ENCODE measurements around the gene COL6A3.
"Not testable (repeated sequence)": the region's sequence is repeated elsewhere in the genome, so short reads cannot be mapped to it uniquely, and the experiment has no call there.

COL6A3 gene

DNA sequence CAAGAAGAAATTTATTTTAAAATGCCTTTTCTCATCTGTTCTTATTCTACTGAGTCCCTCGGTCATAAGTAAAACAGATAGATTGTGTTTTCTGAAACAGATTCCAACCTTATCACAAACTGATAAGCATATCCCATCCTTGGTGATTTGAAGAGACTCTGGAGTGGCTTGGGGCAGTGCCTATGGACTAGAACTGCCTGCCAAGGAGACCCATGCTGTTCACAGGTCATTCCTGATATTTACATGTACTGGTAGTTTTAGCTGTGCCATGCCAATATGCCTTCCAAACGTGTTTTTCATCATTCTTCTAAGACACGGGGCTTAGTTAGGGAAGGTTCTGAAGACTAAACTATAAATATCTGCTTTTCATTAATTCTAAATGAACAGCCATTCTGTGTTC, 11.4 kb upstream of the COL6A3 start:
- no peak overlapping the region for H3K4me3 ChIP-seq (ENCODE audit: low read depth, low read length)
- no peak overlapping the region for H3K9ac ChIP-seq (ENCODE audit: low read depth, low read length)
- H3K4me1 ChIP-seq (ENCODE audit: control insufficient read depth, insufficient read depth, low read length) = peaks cover 3% of the 10 kb centered on the region
- no peaks in the 10 kb centered on the region for H3K36me3 ChIP-seq (ENCODE audit: control insufficient read depth, insufficient read depth, low read length)
- peaks cover 13% of the 10 kb centered on the region for H3K27me3 ChIP-seq (ENCODE audit: control insufficient read depth, insufficient read depth, low read length)
- H3K9me3 ChIP-seq (ENCODE audit: control insufficient read depth, insufficient read depth, low read length) = no peaks in the 10 kb centered on the region

DNA sequence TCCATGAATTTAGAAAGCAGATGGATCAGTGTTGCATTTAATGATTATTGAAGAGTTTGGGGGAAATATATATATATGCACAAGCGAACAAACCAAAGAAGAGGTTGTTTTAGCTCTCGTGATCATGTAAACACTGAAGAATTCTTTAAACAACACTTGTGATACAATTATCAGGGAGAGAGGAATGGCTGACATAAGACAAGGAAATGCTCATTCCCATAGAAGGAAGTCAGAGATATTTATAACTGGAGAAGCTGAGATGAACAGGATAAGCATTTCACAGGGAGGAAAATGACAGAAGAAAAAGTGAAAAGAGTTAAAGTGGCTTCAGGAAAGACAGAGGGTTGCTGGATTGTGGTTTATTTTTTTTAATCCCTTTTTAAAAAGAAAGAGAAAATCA, 10.6 kb upstream of the COL6A3 start:
- H3K9ac ChIP-seq (ENCODE audit: low read depth, low read length) = no peak overlapping the region
- no peaks in the 10 kb centered on the region for H3K36me3 ChIP-seq (ENCODE audit: control insufficient read depth, insufficient read depth, low read length)
- H3K9me3 ChIP-seq (ENCODE audit: control insufficient read depth, insufficient read depth, low read length) = no peaks in the 10 kb centered on the region
- no peak overlapping the region for H3K4me3 ChIP-seq (ENCODE audit: low read depth, low read length)
- peaks cover 13% of the 10 kb centered on the region for H3K27me3 ChIP-seq (ENCODE audit: control insufficient read depth, insufficient read depth, low read length)
- H3K4me1 ChIP-seq (ENCODE audit: control insufficient read depth, insufficient read depth, low read length) = peaks cover 3% of the 10 kb centered on the region

DNA sequence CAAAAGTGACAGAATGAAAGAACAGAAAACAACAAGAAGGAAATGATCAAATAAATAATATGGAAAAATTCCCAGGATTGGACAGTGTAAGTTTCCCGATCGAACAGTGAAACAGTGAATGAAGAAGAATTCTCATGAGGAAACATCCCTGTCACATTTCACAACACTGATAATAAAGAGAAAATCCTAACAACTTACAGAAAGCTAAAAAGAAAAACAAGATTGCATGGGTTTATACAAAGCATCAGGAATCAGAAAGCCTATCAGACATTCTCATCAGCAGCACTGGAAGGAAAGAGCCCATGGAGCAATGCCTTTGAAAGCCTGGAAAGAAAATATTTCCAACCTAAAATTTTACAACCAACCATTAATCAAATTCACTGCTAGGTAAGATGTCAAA, 9.9 kb upstream of the COL6A3 start:
- H3K4me3 ChIP-seq (ENCODE audit: low read depth, low read length) = no peak overlapping the region
- no peaks in the 10 kb centered on the region for H3K36me3 ChIP-seq (ENCODE audit: control insufficient read depth, insufficient read depth, low read length)
- peaks cover 13% of the 10 kb centered on the region for H3K27me3 ChIP-seq (ENCODE audit: control insufficient read depth, insufficient read depth, low read length)
- no peaks in the 10 kb centered on the region for H3K9me3 ChIP-seq (ENCODE audit: control insufficient read depth, insufficient read depth, low read length)
- no peak overlapping the region for H3K9ac ChIP-seq (ENCODE audit: low read depth, low read length)
- peaks cover 3% of the 10 kb centered on the region for H3K4me1 ChIP-seq (ENCODE audit: control insufficient read depth, insufficient read depth, low read length)

DNA sequence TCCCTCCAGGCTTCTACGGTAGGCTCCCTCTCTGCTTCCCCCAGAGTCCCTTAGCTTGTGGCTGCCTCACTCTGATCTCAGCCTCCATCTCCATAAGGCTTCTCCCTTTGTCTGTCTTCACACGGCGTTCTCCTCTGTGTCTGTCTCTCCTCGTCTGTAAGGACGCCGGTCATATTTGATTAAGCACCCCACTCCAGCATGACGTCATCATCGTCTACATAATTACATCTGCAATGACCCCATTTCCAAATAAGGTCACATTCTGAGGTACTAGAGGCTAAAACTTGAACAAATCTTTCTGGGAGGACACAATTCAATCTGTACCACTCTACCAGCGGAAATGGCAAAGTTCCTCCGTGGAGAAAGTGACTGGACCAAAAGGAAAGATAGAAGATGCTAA, 8.3 kb upstream of the COL6A3 start:
- no peak overlapping the region for H3K9ac ChIP-seq (ENCODE audit: low read depth, low read length)
- H3K36me3 ChIP-seq (ENCODE audit: control insufficient read depth, insufficient read depth, low read length) = no peaks in the 10 kb centered on the region
- H3K4me1 ChIP-seq (ENCODE audit: control insufficient read depth, insufficient read depth, low read length) = peaks cover 3% of the 10 kb centered on the region
- H3K27me3 ChIP-seq (ENCODE audit: control insufficient read depth, insufficient read depth, low read length) = peaks cover 9% of the 10 kb centered on the region
- no peak overlapping the region for H3K4me3 ChIP-seq (ENCODE audit: low read depth, low read length)
- H3K9me3 ChIP-seq (ENCODE audit: control insufficient read depth, insufficient read depth, low read length) = no peaks in the 10 kb centered on the region

DNA sequence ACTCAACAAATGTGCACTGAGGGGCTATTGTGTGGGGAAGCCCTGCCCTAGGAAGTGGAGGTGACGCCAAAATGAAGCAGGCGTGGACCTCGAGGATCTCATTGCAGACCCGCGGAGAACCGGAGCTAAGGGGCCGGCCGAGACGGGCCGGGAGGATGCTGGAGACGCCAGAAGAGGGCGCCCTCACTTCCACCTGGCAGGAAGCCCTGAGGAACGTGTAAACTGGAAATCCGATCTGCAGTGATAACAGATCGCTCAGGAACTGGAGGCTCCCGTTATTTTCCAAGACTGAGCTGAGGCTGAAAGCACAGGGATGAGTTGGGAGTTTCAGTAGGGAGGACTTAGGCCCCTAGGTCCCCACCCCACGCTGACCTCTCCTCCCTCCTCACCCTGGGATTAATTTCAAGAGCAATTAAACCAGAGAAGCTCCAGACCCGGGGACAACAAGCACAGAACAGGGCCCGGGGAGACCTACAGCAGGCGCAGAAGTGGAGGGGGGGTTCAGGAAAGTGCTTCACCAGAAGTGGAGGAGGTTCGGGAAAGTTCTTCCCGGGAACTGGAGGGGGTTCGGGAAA, 7.7 kb upstream of the COL6A3 start:
- Histone ChIP-seq H3K36me3 (ENCODE audit: control insufficient read depth, insufficient read depth, low read length) (no peaks in the 10 kb centered on the region), H3K9ac (ENCODE audit: low read depth, low read length) (no peak overlapping the region), H3K9me3 (ENCODE audit: control insufficient read depth, insufficient read depth, low read length) (no peaks in the 10 kb centered on the region), H3K4me1 (ENCODE audit: control insufficient read depth, insufficient read depth, low read length) (peaks cover 3% of the 10 kb centered on the region), H3K27me3 (ENCODE audit: control insufficient read depth, insufficient read depth, low read length) (peaks cover 9% of the 10 kb centered on the region), H3K4me3 (ENCODE audit: low read depth, low read length) (no peak overlapping the region)

DNA sequence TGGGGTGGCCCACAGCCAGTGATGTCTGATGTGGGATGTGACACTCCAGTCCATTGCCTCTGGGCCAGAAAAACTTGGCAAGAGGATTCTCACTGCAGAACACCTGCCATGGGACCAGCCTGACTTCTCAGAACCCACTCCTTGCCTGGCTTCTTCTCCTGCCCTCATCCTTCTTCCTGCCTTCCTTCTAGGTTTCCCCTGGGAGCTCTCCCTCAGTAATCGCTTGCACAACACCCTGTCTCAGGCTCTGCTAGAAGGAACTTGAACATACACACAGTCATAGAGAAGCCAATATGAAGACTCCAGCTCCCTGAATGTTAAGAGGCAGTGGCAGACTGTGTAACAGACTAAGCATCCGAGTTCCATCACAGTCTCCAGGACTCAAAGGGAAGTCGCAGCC, 4.3 kb upstream of the COL6A3 start:
- H3K4me3 ChIP-seq (ENCODE audit: low read depth, low read length) = no peak overlapping the region
- H3K4me1 ChIP-seq (ENCODE audit: control insufficient read depth, insufficient read depth, low read length) = peaks cover 3% of the 10 kb centered on the region
- no peaks in the 10 kb centered on the region for H3K9me3 ChIP-seq (ENCODE audit: control insufficient read depth, insufficient read depth, low read length)
- no peak overlapping the region for H3K9ac ChIP-seq (ENCODE audit: low read depth, low read length)
- H3K27me3 ChIP-seq (ENCODE audit: control insufficient read depth, insufficient read depth, low read length) = peaks cover 9% of the 10 kb centered on the region
- no peaks in the 10 kb centered on the region for H3K36me3 ChIP-seq (ENCODE audit: control insufficient read depth, insufficient read depth, low read length)

DNA sequence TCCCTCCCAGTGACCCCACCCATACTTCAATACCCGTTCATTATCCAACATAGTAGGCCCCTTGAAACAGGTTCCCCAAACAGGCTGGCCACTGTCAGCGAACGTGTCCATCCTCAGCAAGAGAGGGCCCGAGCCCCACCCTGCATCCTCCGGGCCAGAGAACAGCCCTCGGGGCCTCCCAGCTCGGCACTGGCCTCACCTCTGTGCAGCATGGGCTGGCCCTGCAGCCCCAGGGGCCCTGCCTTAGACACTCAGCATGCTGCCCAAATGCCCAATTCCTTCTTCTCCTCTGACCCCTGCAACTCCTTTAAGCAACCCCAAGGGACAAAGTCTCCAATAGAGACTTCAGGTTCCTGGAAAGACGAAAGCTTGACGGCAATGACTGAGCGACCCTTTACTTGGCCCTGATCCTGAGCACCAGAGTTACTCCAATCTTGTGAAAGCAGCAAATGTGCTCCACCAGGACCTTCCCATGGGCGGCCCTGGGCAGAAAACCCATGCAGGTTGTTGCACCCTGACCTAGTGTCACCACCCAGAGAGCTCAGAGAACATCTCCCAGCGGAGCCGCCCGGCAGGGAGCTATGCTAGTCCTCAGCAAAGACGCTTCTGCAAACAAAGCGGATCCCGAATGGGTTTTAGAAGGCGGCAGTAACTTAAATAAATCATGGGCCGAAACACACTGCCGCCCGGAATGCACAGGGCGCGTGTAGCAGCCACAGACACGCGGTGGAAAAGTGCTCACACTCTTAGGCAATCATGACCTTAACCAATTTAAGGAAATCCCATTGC, 782 bp downstream of the COL6A3 start:
- H3K4me1 ChIP-seq (ENCODE audit: control insufficient read depth, insufficient read depth, low read length) = peaks cover 5% of the 10 kb centered on the region
- H3K27me3 ChIP-seq (ENCODE audit: control insufficient read depth, insufficient read depth, low read length) = no peaks in the 10 kb centered on the region
- no peak overlapping the region for H3K9ac ChIP-seq (ENCODE audit: low read depth, low read length)
- H3K9me3 ChIP-seq (ENCODE audit: control insufficient read depth, insufficient read depth, low read length) = no peaks in the 10 kb centered on the region
- H3K4me3 ChIP-seq (ENCODE audit: low read depth, low read length) = no peak overlapping the region
- H3K36me3 ChIP-seq (ENCODE audit: control insufficient read depth, insufficient read depth, low read length) = no peaks in the 10 kb centered on the region

DNA sequence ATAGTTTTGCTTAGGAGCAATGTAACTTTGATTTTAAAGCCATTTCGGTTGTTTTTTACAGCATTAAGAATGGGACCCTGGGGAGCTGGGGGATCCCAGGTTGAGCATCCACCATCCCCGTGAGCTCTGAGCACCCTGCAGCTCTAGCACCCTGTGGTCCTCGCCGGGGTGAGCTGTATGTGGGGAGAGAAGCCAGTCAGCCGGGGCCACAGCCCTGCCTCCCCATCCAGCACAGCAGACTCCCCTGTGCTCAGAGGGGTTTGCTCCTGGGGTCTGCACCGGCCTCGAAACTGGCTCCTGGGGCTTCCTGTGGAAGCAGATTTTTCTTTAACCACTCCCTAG, 1.3 kb downstream of the COL6A3 start:
- Histone ChIP-seq H3K36me3 (ENCODE audit: control insufficient read depth, insufficient read depth, low read length) (no peaks in the 10 kb centered on the region), H3K9ac (ENCODE audit: low read depth, low read length) (no peak overlapping the region), H3K27me3 (ENCODE audit: control insufficient read depth, insufficient read depth, low read length) (no peaks in the 10 kb centered on the region), H3K4me1 (ENCODE audit: control insufficient read depth, insufficient read depth, low read length) (peaks cover 5% of the 10 kb centered on the region), H3K9me3 (ENCODE audit: control insufficient read depth, insufficient read depth, low read length) (no peaks in the 10 kb centered on the region), H3K4me3 (ENCODE audit: low read depth, low read length) (no peak overlapping the region)

DNA sequence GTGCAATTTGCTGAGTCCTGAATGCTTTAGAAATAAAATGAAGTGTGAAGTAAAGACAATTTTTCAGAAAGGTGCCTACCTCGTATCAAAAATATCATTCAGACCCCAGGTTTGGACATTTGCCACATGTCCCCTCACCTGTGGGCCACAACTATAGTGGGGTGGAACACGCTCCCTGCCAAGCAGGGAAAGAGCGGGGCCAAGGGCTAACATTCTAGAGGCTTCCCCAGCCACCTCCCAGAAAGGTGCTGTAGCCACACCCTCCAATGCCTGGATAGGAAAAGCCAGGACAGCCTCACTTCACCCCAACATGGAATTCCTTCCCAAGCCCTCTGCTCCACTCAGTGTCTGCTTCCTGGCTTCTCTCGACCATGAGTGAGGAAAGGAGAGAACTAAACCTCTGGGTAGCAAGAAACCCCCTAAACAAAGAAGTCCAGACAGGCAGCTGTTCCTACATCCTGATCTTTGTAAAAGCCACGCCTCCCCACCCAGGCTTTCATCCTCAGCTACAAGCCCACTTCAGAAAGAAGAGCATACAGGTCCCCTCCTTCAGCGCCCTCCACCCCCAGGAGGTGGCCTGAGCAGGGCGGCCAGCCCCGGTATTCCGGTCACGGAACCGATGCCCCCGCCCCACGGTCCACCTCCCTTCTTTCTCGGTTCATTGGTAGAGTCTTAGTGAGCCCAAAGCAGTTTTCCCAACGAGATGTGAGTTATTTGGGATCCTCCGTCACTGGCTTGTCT, 2.1 kb downstream of the COL6A3 start:
- H3K4me1 ChIP-seq (ENCODE audit: control insufficient read depth, insufficient read depth, low read length) = peaks cover 5% of the 10 kb centered on the region
- no peak overlapping the region for H3K4me3 ChIP-seq (ENCODE audit: low read depth, low read length)
- H3K9ac ChIP-seq (ENCODE audit: low read depth, low read length) = no peak overlapping the region
- H3K9me3 ChIP-seq (ENCODE audit: control insufficient read depth, insufficient read depth, low read length) = no peaks in the 10 kb centered on the region
- H3K36me3 ChIP-seq (ENCODE audit: control insufficient read depth, insufficient read depth, low read length) = no peaks in the 10 kb centered on the region
- no peaks in the 10 kb centered on the region for H3K27me3 ChIP-seq (ENCODE audit: control insufficient read depth, insufficient read depth, low read length)

DNA sequence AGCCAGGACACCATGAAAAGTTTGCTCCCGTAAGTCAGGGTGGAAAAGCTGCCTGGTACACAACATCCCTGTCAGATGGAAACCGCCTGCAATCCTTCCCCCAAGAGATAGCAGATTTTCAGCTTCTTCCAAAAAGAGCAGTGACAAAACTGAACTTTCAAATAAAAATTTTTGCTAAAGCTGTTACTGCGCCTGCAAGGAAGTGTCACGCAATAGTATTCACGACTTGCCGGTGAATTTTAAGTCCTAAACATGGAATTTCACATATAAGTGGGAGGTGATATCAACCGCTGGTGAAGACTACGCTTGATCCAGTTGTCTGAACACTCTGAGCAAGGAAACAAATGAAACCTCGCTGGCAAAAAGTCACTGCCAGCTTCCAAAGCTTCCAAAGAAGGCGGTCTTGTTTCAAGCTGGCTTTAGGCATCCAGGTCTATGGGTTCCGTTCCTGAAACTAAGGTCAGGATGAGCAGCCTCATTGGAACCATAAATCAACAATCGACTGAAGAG, 2.8 kb downstream of the COL6A3 start:
- Histone ChIP-seq H3K4me3 (ENCODE audit: low read depth, low read length) (no peak overlapping the region), H3K36me3 (ENCODE audit: control insufficient read depth, insufficient read depth, low read length) (no peaks in the 10 kb centered on the region), H3K9me3 (ENCODE audit: control insufficient read depth, insufficient read depth, low read length) (no peaks in the 10 kb centered on the region), H3K27me3 (ENCODE audit: control insufficient read depth, insufficient read depth, low read length) (no peaks in the 10 kb centered on the region), H3K4me1 (ENCODE audit: control insufficient read depth, insufficient read depth, low read length) (peaks cover 5% of the 10 kb centered on the region), H3K9ac (ENCODE audit: low read depth, low read length) (no peak overlapping the region)

DNA sequence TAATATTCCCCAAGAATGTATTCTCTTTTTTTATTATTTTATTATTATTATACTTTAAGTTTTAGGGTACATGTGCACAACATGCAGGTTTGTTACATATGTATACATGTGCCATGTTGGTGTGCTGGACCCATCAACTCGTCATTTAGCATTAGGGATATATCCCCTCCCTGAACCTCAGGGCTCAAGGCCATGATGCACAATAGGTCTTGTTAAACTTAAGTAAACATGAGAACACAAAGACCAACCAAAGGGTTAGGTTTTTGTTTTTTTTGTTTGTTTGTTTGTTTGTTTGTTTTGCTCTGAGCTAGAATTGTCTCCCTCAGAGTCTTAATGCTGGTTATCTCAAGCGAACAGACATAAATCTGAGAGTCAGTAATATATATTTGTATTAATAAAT, 4.7 kb downstream of the COL6A3 start:
- H3K9me3 ChIP-seq (ENCODE audit: control insufficient read depth, insufficient read depth, low read length) = not testable (repeated sequence)

More for the DNA sequence above, 4.7 kb downstream of the COL6A3 start:
- not testable (repeated sequence) for H3K4me1 ChIP-seq (ENCODE audit: control insufficient read depth, insufficient read depth, low read length); H3K4me3 ChIP-seq (ENCODE audit: low read depth, low read length); H3K27me3 ChIP-seq (ENCODE audit: control insufficient read depth, insufficient read depth, low read length); H3K9ac ChIP-seq (ENCODE audit: low read depth, low read length); H3K36me3 ChIP-seq (ENCODE audit: control insufficient read depth, insufficient read depth, low read length)

Data from iPS-15b (cell line).